Fibroblast of lung (primary cell): Measurements from ENCODE around the gene ADRM1.

Experiments used
- CTCF ChIP-seq, 2 donors: IDR thresholded peaks in 1 of 2; conservative IDR thresholded peaks in 1 of 2; 1 replicate in 1 of 2; 2 replicates in 1 of 2; pipeline ENCODE4 v1.5.1; 2011 to 2012; ENCODE audit warnings: low read length in 2 of 2, control low read depth in 1 of 2, inconsistent platforms in 1 of 2, low read depth in 1 of 2, mild to moderate bottlenecking in 1 of 2
- EZH2 ChIP-seq: IDR thresholded peaks from 2 replicates; pipeline ENCODE4 v1.5.1; 2012; ENCODE audit warnings: low read length, control low read depth, mild to moderate bottlenecking; ENCODE audit errors: missing control alignments

GRCh38 chr20:62259294-62259565, 43.6 kb upstream of the ADRM1 start:
- TF ChIP-seq CTCF (conservative IDR thresholded peaks at IDR 0.05 in 1 of 2, IDR thresholded peaks at IDR 0.05 in 1 of 2; ENCODE audit: low read depth in 1 of 2, low read length in 2 of 2) (no peak), EZH2 (no peak)
